CD4-positive, alpha-beta T cell treated with Interleukin-17A for 1 hour (primary cell): Measurements from ENCODE around the gene ZPBP2.

Source experiments
- DNase-seq: peaks from one replicate; pipeline ENCODE4 v3.0.0-alpha.2; 2020

The ZPBP2 gene

GRCh38 chr17:39913989-39914388 is 46.0 kb downstream of the ZPBP2 start:
- DNase-seq: no peak

DNA sequence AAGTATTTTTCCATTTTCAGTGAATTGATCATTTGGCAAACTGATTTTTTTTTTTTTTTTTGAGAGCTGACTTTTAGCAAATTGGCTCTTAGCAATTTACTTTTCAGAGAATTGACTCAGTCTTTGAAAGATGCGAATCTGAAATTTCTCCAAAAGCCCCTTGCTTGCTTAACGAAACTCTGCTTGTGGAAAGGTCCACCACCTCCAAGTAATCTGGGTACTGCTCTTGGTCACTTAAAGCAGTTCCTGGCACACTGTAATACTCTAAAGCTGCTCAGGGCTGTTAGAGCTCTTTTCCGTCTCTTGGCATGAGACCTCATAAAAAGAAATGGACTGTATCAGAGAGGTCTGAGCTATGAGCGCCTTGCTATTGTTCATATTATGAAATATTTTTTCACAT is 47.6 kb downstream of the ZPBP2 start:
- DNase-seq: no peak

DNA sequence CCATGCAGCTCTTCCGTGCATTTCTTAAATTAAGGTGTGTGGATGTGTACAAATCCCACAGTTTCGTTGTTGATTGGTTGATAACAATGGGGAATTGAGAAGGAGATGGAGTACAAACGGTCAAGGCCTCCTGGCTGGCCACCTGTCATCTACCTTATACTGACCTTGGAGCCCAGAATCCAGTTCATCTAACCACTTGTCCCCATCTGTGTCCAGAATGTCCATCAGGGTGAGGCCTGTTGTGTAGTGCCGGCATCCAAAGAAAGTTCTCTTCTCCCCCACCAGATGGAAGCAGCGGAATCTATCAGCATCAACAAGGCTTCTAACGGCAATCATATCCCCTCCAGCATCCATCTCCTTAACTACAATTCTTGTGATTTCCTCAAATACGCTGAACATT is 48.9 kb downstream of the ZPBP2 start:
- no peak for DNase-seq

- DNase-seq: no peak
Measured at GRCh38 chr17:39919087-39919683, 51.2 kb downstream of the ZPBP2 start.

- peak; percentile 54 for DNase-seq
Measured at GRCh38 chr17:39920218-39921210, 52.5 kb downstream of the ZPBP2 start.

- DNase-seq: peak; percentile 21
Measured at GRCh38 chr17:39921323-39921722, 53.3 kb downstream of the ZPBP2 start.

DNA sequence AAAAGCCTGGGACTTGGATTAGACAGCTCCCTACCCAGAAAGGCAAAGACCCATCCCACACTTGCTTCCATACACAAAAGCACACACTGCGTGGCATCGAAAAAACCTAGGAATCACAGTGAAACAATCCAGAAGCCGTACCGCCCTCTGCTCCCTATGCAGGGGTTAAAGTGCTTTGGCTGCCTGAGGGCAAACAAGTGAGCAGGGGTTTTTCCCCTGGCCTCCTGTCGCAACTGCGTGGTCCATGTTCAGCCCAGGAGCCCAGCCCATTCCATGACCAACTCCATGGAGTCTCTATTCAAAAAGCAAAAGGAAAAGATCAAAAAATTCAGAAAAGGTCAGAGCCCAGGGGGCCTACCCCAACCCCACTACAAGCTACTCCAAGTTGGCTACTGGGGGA is 54.0 kb downstream of the ZPBP2 start:
- DNase-seq: no peak

- DNase-seq: no peak
Measured at GRCh38 chr17:39923230-39923629, 55.2 kb downstream of the ZPBP2 start.

- DNase-seq: no peak
Measured at GRCh38 chr17:39923836-39924690, 56.1 kb downstream of the ZPBP2 start.

DNA sequence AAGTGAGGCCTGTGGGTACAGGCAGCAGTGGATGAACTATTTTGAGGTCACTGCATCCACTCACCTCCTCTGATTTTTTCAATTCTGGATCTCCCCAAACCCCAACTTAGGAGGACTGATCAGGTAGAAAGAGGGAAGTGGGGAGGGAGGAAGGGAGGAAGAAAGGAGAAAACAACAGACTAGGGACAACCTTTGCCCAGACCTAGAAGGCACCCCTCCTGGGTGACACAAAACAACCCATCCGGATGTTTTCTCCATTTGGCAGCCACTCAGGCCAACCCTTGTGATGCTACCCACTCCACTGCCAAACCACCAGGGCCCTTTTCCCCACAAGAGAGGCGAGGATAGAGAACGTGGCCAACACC is 56.7 kb downstream of the ZPBP2 start:
- DNase-seq: no peak

- peak; percentile 6 for DNase-seq
Measured at GRCh38 chr17:39925282-39926134, 57.5 kb downstream of the ZPBP2 start.

GRCh38 chr17:39926135-39926587 is 58.2 kb downstream of the ZPBP2 start:
- DNase-seq: no peak

DNA sequence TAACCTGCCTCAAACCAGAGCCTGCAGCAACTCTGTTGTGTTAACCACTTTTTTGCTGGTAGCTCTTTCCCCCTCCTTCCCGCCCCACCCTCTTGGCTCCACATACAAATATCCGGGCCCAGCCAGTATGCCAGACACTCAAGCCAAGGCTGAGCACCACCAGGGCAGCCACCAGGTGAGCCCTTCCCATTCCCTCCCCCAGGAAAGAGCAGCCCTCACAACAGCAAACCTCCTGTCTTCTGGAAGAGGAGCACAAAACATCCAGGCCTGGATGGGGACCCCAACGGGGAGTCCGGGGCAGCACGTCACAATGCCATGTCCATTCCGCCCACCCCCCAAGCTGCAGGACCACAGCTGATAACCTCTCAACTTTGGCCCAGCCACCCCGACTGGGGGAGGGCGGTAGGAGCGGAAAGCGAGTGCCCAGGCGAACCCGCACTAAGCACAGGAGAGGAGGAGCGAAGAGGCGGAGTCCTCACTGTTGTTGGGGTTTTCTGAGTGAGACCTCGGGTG is 58.6 kb downstream of the ZPBP2 start:
- DNase-seq: peak; percentile 79
